DMS114 treated with DMSO at 0.1 percent for 48 hours (cell line): ENCODE measurements around the gene RAB40C.

Experiments
- DNase-seq: peaks from one replicate; lab custom pipeline; 2025; ENCODE audit not compliant: unreplicated experiment; lab: John Stamatoyannopoulos, UW

RAB40C gene

GRCh38 chr16:559021-559380, 30.9 kb upstream of the RAB40C start:
- DNase-seq = no peak

DNA sequence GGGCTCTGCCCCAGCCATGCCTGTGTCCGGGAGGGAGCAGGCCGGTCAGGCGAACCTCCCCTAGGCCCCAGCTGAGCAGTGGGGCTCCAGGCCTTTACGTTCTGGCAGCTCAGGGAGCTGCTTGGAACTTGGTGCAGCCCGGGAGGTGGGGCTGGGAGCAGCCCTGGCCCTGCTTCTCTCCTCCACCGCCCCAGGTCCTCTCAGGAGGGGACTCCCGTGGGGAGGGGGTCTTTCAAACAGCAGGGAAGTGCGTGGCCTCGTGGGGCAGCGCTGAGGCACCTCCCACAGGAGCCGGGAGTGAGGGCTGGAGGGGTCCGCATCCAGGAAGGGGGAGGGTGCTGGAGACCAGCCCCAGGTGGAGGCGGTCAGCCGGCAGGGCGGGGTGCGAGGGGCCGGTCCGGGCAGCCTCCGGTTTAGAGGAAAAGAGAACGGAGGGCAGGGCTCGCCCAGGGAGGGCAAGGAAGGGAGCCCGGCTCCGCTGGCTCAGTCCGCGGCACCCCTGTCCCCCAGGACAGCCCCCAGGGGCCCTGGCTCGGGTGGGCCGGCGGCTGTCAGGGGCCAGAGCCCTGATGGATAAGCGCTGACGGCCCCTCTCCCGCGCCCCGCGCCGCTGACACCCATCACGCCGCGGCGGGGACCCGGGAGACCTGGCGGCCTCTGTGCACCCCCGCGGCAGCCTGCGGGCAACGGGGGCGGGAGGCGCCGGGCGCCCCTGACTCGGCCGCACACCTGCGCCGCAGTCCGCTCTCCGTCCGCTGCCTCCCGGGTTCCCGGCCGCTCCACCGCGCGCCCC, 30.3 kb upstream of the RAB40C start:
- no peak for DNase-seq

DNA sequence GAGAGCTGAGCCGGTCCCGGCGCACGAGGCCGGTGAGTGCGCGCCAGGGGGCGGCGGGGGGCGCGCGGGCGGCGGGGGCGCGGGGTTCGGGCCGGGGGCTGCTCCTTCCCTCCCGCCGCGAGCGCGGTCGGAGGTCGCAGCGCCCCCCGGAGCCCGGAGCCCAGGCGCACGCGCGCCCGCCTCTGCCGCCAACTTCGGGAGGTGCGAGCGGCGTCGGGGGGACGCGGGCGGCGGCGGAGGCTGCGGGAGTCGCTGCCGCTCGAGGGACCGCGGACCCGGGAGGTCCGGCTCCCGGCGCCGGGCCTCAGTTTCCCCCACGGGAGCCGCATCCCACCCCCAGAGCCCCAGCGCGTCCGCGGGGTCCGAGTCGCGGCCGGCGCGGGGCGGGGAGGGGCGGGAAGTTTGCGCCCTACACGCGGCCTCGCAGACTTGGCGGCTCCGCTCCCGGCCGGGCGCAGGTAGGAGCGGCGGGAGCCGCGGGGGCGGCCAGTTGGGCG, 29.6 kb upstream of the RAB40C start, which contains the start of gene PRR35:
TSS of gene PRR35 (plus strand) at position 191 of the 497 bp plus-strand sequence. CDS start 2,901 bp downstream, outside the sequence.
- DNase-seq = no peak

DNA sequence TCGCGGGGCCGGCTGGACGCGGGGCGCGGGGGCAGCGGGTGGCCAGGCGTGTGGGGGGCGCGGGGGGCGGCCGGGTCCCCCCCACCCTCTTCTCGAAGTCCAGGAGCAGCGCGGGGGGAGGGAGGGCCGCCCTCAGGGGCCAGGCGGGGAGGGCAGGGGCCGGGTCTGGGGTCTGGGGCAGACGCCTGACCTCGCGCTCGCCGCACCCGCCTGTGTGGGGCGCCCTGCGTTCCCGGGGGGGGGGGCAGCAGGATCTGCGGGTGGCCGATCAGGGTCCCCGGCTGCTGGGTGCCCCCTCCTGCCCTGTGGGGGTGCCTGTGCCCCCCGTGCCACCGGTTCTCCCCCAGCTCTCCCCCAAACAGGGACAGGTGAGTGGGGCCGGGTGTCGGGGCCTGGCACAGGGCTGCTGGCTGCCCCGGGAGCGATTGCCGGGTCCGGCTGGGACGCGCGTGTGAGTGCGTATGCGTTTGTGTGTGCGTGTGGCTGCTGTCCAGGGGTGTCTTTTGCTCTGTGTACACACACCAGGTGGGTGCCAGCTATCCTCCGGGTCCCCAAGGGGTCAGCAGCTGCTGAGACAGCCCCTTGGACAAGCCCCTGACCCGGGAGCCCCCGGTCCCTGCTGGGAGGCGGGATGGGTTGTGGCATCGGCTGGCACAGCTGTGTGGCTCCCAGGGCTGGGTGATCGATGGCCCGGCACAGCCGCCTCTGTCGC, 29.0 kb upstream of the RAB40C start:
- no peak for DNase-seq

DNA sequence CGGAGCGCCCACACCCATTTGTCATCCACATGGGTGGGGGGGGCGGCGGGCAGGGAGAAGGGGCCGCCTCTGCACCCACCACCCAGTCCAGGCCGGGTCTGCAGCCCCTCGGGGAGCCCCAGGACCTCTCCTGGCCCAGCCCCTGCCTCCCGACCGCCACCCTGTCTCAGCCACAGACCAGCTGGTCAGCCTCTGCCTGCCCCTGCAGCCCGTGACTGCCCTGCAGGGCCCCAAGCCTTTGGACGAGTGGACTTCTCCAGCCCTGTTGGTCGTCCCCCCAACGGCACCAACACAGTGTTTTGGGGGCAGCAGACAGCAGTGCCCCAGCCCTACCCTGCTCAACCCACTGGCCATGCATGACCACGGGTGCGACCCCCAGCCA, 28.5 kb upstream of the RAB40C start:
- no peak for DNase-seq

DNA sequence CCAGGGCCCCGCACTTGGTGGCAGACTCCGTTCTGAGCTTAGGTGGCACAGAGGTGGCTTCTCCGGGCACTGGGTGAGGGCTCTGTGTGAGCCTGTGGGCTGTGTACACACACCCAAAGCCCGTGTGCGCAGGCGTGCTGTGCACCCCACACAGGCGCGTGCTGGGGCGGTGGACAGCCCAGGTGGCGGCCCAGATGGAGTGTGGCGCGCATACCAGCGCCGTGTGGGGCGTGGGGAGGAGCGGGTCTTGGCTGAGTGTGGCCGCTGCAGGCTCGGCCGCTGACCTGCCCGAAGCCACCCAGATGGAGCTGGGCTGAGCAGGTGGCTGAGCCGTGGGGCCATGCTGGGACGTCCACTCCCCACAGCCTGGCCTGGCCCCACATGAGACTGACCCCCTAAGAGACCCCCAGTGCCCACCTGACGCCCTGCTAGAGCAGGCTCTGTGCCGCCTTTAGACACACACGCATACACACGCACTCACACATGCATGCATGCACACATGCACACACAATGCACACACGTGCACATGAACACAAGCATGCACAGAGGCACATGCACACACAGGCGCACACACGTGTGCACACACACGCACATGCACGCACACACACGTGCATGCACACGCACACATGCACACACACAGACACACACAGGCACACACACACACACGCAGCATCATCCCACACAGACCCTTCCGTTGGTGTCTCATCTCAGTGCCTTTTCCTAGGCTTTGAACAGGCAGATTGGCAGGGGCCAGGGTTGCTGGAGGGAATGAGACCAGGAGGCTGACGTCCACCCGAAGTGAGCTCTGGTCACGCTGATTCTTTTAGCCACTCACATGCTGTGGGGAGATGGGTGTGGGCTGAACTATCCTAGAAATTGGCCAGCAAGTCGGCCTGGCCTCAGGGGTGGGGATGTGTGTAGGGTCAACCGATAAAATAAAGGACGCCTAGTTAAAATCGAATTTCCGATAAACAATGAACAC, 27.6 kb upstream of the RAB40C start:
- no peak for DNase-seq

DNA sequence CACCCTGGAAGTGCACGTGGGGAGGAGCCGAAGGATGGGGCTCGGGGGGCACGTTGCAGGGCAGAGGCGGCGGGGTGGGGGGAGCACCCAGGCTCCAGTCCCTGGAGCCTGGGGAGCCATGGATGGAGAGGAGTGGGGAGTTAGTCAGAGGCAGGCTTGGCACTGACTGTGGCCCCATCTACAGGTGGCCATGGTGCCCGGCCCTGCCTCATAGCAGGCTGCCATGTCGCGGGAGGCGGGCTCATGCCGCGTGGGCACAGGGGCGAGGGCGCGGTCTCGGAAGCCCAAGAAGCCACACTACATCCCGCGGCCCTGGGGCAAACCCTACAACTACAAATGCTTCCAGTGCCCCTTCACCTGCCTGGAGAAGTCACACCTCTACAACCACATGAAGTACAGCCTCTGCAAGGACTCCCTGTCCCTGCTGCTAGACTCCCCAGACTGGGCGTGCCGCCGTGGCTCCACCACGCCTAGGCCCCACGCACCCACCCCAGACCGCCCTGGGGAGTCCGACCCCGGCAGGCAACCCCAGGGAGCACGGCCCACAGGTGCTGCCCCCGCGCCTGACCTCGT, 26.7 kb upstream of the RAB40C start:
- DNase-seq = no peak

DNA sequence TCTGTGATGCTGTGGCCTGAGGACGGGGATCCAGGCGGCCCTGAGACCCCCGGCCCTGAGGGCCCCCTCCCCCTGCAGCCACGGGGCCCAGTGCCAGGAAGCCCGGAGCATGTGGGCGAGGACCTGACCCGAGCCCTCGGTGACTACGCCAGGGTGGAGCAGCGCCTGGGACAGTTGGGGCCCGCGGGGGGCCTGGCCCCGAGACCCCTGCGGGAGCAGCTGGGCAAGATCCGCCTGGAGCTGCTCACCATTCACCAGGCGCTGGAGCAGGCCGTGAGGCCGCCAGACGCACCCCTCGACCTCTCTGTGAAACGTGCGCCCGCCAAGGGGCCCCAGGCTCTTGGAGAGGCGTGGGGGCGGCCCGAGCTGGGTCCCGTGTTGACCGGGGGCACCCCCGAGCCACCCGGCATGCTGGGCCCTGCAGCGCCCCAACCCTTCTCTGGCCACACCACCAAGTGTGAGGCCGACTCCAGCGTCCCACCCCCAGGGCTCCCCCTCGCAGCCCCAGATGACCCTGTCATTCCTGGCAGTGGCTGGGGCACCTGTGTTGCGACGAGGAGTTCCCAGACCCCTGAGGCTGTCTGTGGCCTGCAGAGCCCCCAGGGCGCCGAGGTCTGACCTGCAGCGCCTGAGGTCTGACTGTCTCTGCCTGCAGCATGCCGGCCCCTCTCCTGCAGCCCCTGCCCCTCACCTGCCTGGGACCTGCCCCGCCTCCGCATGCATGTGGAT, 25.0 kb upstream of the RAB40C start:
- DNase-seq = no peak

GRCh38 chr16:565419-566330, 24.2 kb upstream of the RAB40C start:
- DNase-seq = no peak

GRCh38 chr16:566475-567372, 23.1 kb upstream of the RAB40C start, which contains the start of gene NHLRC4:
Gene NHLRC4 (plus strand): TSS chr16:567005. CDS start chr16:568048, 1,043 bp downstream.
- no peak for DNase-seq

DNA sequence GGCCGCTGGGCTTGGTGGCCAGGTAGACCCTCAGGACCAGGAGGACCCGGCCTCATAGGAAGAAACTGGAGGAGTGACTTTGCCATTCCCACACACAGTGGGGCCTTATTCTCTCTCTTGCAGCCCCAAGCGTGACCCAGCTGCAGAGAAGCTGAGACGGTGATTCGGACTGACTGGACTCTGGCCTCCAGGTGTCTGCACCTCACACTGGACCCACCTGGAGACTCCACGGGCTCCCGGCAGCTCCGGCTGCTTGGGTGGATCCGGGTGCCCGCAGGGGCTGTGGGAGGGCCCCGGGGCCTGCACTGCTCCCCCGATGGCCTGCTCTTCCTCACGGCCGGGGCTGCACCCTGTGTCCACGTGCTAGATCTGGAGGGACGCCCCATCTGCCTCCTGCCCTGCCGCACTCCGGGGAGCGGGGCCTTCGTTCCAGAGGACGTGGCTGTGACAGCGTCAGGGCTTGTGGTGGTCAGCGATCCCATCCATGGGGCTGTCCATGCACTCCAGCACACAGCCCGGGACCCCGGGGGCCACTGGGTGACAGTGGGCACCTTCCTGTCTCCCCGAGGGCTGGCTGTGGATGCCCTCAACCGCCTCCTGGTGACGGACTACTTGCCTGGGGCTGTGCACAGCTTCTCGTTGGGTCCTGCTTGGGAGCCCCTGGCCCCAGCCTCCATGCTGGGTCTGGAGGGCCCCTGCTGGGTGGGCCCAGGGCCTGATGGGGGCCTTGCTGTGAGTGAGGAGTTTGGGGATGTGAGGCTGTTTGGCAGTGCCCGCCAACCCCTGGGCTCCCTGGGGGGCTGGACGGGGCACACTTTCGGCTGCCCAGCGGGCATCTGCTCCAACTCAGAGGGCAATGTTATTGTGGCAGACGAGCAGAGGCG, 22.3 kb upstream of the RAB40C start:
- no peak for DNase-seq

DNA sequence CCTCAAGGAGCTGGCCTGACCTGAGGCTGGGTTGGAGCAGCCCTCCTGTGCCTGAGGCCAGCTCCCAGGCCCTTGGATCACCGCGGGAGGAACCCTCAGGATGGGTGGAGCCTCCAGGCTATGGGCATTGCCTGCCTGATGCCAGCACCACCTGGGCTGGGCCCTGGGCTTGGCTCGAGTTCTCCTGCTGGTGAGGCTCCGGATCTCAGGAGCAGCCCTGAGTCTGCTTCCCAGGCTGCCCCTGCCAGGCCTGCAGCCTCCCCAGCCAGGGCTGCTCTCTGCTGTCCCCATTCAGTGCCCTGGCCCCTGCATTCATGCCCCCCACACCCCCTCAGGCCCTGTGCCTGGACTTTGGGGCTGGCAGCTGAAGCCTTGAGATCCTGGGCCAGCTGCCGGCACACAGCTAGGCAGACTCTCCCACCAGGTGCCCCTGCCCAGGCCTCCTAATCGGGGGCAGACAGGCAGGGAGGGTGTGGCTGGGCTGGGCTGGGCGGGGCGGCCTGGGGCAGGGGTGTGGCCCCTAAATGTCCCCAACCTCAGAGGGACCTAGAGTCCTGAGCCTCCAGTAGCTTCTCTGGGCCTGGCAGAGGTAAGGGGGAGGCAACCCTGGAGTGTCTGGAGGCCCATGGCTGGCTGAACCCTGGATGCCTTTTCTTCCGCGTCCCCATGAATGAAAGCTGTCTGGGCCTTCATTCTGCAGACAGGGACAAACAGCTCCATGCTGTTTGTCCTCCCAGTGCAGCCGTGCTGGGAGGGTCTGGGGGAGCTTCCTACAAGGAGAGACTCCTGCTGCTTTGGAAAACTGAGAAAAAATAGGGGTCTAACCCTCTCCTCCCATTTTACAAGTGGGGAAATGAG, 21.2 kb upstream of the RAB40C start:
- DNase-seq = no peak

GRCh38 chr16:569445-570254, 20.2 kb upstream of the RAB40C start, which contains the start of gene PIGQ:
Gene PIGQ (plus strand): TSS chr16:569968. CDS start chr16:574075, 4,107 bp downstream.
- no peak for DNase-seq

- no peak for DNase-seq
Observed at GRCh38 chr16:572865-573650, 16.8 kb upstream of the RAB40C start.
